ENCODE results near the gene ANKRD18A. TPM values are rescaled to one million over a fixed set of nuclear protein-coding genes. Genes with fewer than 3 reads are reported as not detected.

The ANKRD18A gene
- total RNA-seq, 4 donors from 2014 or later: 0.22 to 0.33 TPM; not detected in 2

GRCh38 chr9:38523121-38523520, 97.3 kb downstream of the ANKRD18A start:
- TF ChIP-seq CTCF (IDR thresholded peaks at IDR 0.05; ENCODE audit: low read depth): no peak

GRCh38 chr9:38521762-38522161, 98.6 kb downstream of the ANKRD18A start:
- TF ChIP-seq CTCF (IDR thresholded peaks at IDR 0.05; ENCODE audit: low read depth): no peak

Small RNA genes lying within 50 kb of the gene (small RNA-seq; reads per million reads assigned to genes)
- gene AL390726.1: not detected
- gene AL390726.2: not detected
- not detected for gene AL390726.3
- gene AL390726.4: not detected
- not detected for gene AL390726.5

Other genes starting within 250 kb of the ANKRD18A start
- gene ALDH1B1, start 227.9 kb downstream of the ANKRD18A start, total RNA-seq: 10 to 100 TPM in 2 of 4 donors, 1 to 10 TPM in 2; 8.0 to 15.4 (median 11.0) TPM
- not detected for gene IGFBPL1, start 196.1 kb downstream of the ANKRD18A start, total RNA-seq
- gene FAM240B, start 99.5 kb upstream of the ANKRD18A start, total RNA-seq: not detected